8988T (cell line): ENCODE results near the gene MEF2A.

Source experiments
- DNase-seq: peaks from one replicate; pipeline ENCODE4 v3.0.0; 2011

The MEF2A gene

GRCh38 chr15:99564221-99565048 is 1.3 kb upstream of the MEF2A start:
- DNase-seq, result no peak

- no peak for DNase-seq
Measured at GRCh38 chr15:99565049-99565298, 810 bp upstream of the MEF2A start.

GRCh38 chr15:99566157-99566897 is 543 bp downstream of the MEF2A start:
- no peak for DNase-seq

GRCh38 chr15:99568625-99569352 is 3.0 kb downstream of the MEF2A start:
- DNase-seq, result no peak

GRCh38 chr15:99571299-99571698 is 5.5 kb downstream of the MEF2A start:
- DNase-seq, result no peak

- no peak for DNase-seq
Measured at GRCh38 chr15:99574048-99574447, 8.3 kb downstream of the MEF2A start.

GRCh38 chr15:99574502-99574901 is 8.7 kb downstream of the MEF2A start:
- DNase-seq, result no peak

GRCh38 chr15:99578809-99579208 is 13.0 kb downstream of the MEF2A start:
- no peak for DNase-seq

- no peak for DNase-seq
Measured at GRCh38 chr15:99580076-99580475, 14.3 kb downstream of the MEF2A start.

GRCh38 chr15:99582508-99582960 is 16.8 kb downstream of the MEF2A start:
- no peak for DNase-seq

GRCh38 chr15:99584081-99584600 is 18.4 kb downstream of the MEF2A start:
- DNase-seq, result no peak

- DNase-seq, result no peak
Measured at GRCh38 chr15:99586121-99586520, 20.3 kb downstream of the MEF2A start.

- no peak for DNase-seq
Measured at GRCh38 chr15:99589801-99590200, 24.0 kb downstream of the MEF2A start.

- no peak for DNase-seq
Measured at GRCh38 chr15:99590913-99591646, 25.3 kb downstream of the MEF2A start.

- DNase-seq, result no peak
Measured at GRCh38 chr15:99592145-99592791, 26.5 kb downstream of the MEF2A start.

GRCh38 chr15:99593070-99593469 is 27.3 kb downstream of the MEF2A start:
- DNase-seq, result no peak

- DNase-seq, result no peak
Measured at GRCh38 chr15:99594916-99595315, 29.1 kb downstream of the MEF2A start.

GRCh38 chr15:99598296-99598695 is 32.5 kb downstream of the MEF2A start:
- no peak for DNase-seq

GRCh38 chr15:99603828-99604227 is 38.0 kb downstream of the MEF2A start:
- DNase-seq, result no peak

GRCh38 chr15:99604865-99605264 is 39.1 kb downstream of the MEF2A start:
- DNase-seq, result no peak

GRCh38 chr15:99605490-99605931 is 39.7 kb downstream of the MEF2A start:
- no peak for DNase-seq

GRCh38 chr15:99605990-99606389 is 40.2 kb downstream of the MEF2A start:
- DNase-seq, result no peak
